Mesodermal cell (in vitro differentiated cells): ENCODE data around the gene DNM3.
"Not testable (repeated sequence)": the region's sequence is repeated elsewhere in the genome, so short reads cannot be mapped to it uniquely, and the experiment has no call there.

Experiments
- H3K27ac ChIP-seq: 2 replicates; pipeline ENCODE4 v1.7.0; 2013; ENCODE audit warnings: mild to moderate bottlenecking, low read depth, low read length, moderate library complexity; ENCODE audit not compliant: severe bottlenecking
- H3K36me3 ChIP-seq: 2 replicates; pipeline ENCODE4 v1.7.1; 2013; ENCODE audit warnings: mild to moderate bottlenecking, low read length, moderate library complexity; ENCODE audit not compliant: control insufficient read depth, insufficient read depth
- H3K4me1 ChIP-seq: one replicate; pipeline ENCODE4 v1.7.1; 2013; ENCODE audit warnings: mild to moderate bottlenecking, low read length; ENCODE audit not compliant: insufficient read depth, control insufficient read depth, poor library complexity, severe bottlenecking
- H3K4me3 ChIP-seq: 2 replicates; pipeline ENCODE4 v1.7.0; 2013; ENCODE audit warnings: low read length, control low read depth, mild to moderate bottlenecking; ENCODE audit not compliant: insufficient read depth, poor library complexity, severe bottlenecking; ENCODE audit errors: extremely low read depth
- H3K9me3 ChIP-seq: 2 replicates; pipeline ENCODE4 v1.7.1; 2013; ENCODE audit warnings: mild to moderate bottlenecking, low read length, moderate library complexity; ENCODE audit not compliant: control insufficient read depth
- WGBS, 2 experiments: methylation state at CpG; one replicate each; pipeline ENCODE4 v1.1.5; 2013; ENCODE audit warnings: missing lambda C conversion rate in 2 of 2; ENCODE audit not compliant: insufficient coverage in 2 of 2; 5-methylcytosine and 5-hydroxymethylcytosine counted together

The DNM3 gene

DNA sequence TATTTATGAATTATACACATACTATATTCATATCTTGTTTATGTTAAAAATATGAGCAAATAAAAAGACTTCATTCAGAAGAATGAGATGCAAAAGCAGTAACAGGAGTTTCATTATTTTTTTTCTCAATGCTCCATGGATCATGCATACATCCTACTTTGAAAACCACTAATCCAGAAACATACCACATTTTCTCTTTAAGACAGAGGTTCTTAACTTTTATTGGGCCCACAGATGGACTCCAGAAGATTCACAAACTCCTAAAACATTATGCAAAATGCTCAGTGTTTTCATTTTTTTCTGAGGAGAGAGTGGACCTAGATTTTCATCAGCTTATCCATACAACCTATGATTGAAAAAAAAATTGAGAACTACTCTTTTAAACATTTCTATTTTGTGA lies 227.8 kb downstream of the DNM3 start:
- Histone ChIP-seq H3K27ac (no peak overlapping the region), H3K4me3 (no peak overlapping the region), H3K9me3 (no peaks in the 10 kb centered on the region), H3K4me1 (no peaks in the 10 kb centered on the region), H3K36me3 (no peaks in the 10 kb centered on the region)

DNA sequence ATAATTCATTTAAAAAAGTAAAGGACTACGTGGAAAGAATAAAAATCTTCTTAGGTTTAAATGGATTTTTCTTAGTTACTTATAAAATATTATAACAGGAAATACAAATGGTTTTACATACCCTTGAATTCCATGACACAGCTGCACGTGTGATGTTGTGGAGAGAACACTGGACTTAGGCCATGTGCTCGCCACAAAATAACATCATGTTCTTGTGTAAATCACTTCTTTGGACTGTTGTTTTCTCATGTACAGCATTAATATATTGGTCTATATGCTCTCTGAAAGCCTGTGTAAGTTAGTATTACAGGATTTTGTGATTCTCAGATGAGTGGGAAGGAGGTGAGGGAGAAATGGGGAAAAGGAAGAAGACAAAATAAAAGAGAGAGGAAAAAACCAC lies 228.2 kb downstream of the DNM3 start:
- Histone ChIP-seq H3K27ac (no peak overlapping the region), H3K4me1 (no peaks in the 10 kb centered on the region), H3K9me3 (no peaks in the 10 kb centered on the region), H3K36me3 (no peaks in the 10 kb centered on the region), H3K4me3 (no peak overlapping the region)
- WGBS, 2 experiments = no CpG with 5 or more reads among the region's 3 CpGs

DNA sequence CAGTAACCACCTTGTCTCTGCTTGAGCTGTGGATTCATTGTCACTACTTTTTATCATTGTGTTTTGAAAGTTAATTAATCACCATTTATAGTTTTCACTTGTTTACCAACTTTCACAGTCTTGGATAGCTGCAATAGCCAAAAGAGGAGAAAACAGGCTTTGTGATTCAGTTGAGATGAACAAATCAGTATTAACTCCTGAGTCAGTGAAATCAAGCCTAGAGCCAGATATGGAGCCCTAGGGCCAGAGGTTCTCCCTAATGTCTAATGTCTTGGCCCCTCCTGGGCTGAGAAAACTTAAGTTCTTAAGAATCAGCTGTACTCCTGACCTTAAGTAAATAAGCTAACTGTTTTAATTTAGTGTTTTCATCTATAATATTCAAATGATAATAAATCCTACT lies 228.8 kb downstream of the DNM3 start:
- Histone ChIP-seq H3K27ac (no peak overlapping the region), H3K4me1 (no peaks in the 10 kb centered on the region), H3K9me3 (no peaks in the 10 kb centered on the region), H3K4me3 (no peak overlapping the region), H3K36me3 (no peaks in the 10 kb centered on the region)

DNA sequence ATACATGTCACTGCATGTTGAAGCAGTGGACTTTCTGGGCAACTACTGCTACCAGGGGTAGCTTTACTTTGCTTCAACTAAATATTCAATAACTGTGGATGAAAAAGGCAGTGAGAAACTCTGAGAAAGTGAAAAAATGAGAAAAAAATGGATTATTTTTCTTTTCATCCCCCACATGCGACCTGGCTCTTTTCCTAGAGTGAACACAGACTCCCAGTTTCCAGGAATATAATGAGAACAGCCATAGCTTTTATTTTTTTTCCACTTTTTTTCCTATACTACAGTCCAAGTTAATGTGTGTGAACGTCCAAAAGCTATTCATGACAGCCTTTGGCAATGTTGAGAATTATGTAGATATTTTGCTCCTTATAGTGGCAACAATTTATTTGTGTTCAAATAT lies 230.4 kb downstream of the DNM3 start:
- Histone ChIP-seq H3K36me3 (no peaks in the 10 kb centered on the region), H3K9me3 (no peaks in the 10 kb centered on the region), H3K4me1 (no peaks in the 10 kb centered on the region), H3K4me3 (no peak overlapping the region), H3K27ac (no peak overlapping the region)
- no CpG with 5 or more reads among the region's 2 CpGs for WGBS, 2 experiments

DNA sequence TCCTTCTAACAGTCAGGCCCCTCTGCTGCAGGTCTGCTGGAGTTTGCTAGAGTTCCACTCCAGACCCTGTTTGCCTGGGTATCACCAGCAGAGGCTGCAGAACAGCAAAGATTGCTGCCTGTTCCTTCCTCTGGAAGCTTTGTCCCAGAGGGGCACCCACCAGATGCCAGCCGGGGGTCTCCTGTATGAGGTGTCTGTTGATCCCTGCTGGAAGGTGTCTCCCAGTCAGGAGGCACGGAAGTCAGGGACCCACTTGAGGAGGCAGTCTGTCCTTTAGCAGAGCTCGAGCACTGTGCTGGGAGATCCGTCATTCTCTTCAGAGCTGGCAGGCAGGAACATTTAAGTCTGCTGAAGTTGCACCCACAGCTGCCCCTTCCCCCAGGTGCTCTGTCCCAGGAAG lies 238.6 kb downstream of the DNM3 start:
- WGBS, 2 experiments = 90 to 96% methylated on average over 4 of the region's 4 CpGs
- H3K27ac ChIP-seq, H3K9me3 ChIP-seq, H3K4me3 ChIP-seq, H3K4me1 ChIP-seq, H3K36me3 ChIP-seq: not testable (repeated sequence)

DNA sequence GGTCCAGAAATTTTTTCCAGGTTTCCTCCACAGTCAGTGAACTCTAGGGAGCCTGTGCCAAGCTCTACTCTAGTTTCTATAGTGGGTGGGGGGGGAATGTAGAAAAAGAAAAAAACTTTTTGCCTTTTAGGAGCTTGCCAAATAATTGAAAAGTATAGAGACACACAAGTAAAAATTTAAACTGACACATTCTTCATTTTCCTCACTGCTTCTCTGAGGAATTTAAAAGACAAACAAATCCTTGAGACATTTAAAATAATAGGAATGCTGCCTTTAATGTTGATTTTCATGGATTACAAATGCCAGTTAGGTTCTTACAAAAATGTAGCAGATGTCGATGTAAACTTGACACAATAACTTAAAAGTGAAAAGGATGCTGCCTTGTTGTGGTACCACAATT lies 241.9 kb downstream of the DNM3 start:
- Histone ChIP-seq H3K36me3 (no peaks in the 10 kb centered on the region), H3K27ac (no peak overlapping the region), H3K4me1 (no peaks in the 10 kb centered on the region), H3K9me3 (no peaks in the 10 kb centered on the region), H3K4me3 (no peak overlapping the region)
- 80% methylated on average over 1 of the region's 1 CpG; no CpG with 5 or more reads in 1 of the 2 experiments for whole genome bisulfite sequencing, 2 experiments

DNA sequence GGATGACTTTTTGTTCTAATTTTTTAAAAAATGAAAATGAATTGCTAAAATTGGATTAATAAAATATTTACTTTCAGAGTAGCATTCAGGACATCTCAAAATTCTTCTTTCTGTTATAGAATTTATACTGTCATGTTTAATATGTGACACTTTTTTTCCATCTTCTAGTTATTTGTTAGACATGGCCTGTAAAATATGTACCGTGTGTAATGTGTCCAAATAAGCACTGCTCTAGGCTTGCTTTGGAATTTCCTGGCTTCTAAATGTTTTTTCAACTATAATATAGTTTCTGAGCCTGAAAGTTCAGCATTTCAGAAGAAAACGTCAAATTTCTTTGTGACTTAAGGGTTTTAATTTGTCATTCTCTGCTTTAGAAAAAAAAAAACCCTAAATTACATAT lies 243.6 kb downstream of the DNM3 start:
- Histone ChIP-seq H3K4me3 (no peak overlapping the region), H3K9me3 (no peaks in the 10 kb centered on the region), H3K4me1 (no peaks in the 10 kb centered on the region), H3K27ac (no peak overlapping the region), H3K36me3 (no peaks in the 10 kb centered on the region)
- WGBS, 2 experiments = no CpG with 5 or more reads among the region's 2 CpGs

DNA sequence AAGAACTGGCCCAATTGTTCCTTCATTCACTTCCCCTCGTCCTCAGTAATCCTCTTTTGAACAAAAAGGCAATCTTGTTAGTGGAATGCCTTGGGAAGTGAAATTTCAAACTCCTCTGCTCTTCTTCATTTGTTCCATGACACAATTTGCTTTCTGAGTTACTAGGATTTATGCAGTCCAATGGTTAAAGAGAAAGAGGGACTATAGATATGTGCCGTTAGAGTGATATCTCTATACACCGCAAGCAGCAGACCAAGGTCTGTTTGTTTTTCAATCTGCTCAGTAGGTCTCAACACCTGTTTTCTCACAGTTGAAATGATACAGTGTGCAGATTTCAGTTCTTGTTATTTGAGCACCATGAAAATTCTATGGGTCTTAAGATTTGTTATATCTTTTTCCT lies 244.0 kb downstream of the DNM3 start:
- no peak overlapping the region for H3K4me3 ChIP-seq
- no peaks in the 10 kb centered on the region for H3K36me3 ChIP-seq
- WGBS, 2 experiments = 89% methylated on average over 3 of the region's 3 CpGs; no CpG with 5 or more reads in 1 of the 2 experiments
- H3K9me3 ChIP-seq = no peaks in the 10 kb centered on the region
- no peaks in the 10 kb centered on the region for H3K4me1 ChIP-seq
- H3K27ac ChIP-seq = no peak overlapping the region

DNA sequence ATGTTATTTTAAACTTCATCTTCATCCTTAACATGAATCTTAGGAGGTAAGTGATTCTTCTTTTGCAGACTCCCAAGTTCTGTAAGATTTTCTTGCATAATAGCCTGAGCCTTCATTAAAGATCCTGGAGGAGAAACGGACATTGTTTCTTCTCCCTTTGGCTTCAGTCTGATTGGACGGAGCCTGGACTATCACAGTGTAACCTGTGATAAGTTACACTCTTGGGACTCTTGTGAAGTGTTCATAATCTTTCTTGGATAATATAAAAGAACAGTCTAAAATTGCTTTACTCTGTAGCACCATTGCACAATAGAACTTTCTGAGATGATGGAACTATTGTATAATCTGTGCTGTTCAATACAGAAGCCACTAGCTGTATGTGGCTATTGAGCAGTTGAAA lies 244.8 kb downstream of the DNM3 start:
- H3K27ac ChIP-seq = no peak overlapping the region
- H3K9me3 ChIP-seq = no peaks in the 10 kb centered on the region
- no peaks in the 10 kb centered on the region for H3K36me3 ChIP-seq
- H3K4me1 ChIP-seq = no peaks in the 10 kb centered on the region
- H3K4me3 ChIP-seq = no peak overlapping the region
- WGBS, 2 experiments = 100% methylated on average over 1 of the region's 2 CpGs

DNA sequence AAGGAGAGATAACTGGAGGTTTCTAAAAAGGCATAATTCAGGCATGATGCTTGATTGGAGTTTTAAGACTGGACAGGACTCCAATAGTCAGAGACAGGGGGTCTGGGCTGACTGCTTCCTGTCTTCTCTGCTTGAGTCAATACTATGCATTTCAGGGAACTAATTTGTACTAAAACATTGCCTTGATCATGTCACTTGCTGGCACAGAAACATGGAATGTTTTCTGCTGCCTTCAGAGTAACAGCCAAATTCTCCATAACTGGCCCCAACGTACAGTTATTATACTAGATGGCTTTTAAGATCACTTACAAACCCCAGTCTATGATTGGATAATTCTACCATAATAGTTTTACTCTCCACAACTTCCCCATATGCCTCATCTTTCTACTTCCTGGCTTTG lies 247.0 kb downstream of the DNM3 start:
- 40 to 90% methylated on average over 1 of the region's 1 CpG for WGBS, 2 experiments
- Histone ChIP-seq H3K36me3 (no peaks in the 10 kb centered on the region), H3K27ac (no peak overlapping the region), H3K4me1 (no peaks in the 10 kb centered on the region), H3K4me3 (no peak overlapping the region), H3K9me3 (no peaks in the 10 kb centered on the region)

DNA sequence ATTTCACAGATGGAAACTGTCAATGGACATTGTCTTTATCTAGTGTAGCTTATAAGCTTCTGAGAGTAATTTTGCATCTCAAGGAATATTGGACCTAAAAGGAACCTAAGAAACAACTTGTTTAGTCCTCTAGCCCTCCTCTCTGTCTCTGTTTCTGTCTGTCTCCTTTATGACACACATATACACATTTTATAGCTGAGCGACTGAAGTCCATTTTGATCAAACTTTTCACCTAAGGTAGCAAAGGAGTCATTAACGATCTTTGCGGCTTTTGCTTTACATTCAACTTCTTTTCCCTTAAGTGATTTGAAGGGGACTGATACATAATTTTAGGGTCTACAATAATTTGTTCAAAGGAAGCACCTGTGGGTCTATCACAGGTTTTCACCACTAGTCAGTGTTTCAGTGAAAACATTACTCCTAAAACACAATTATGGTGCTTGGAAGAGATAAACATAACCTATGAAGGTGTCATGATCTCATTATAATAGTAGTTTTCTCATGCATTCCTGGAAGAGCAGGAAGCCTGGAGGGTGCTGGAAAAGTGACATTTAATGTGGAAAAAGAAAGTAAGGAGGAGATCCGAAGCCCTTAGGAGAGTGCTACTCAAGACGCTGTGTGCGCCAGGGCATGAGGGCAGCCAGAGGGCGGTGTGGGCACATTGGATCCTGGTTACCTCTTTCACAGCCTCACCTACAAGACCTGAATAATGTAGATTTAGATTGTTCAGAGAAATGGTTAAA lies 248.6 kb downstream of the DNM3 start:
- Histone ChIP-seq H3K9me3 (no peaks in the 10 kb centered on the region), H3K27ac (no peak overlapping the region), H3K36me3 (no peaks in the 10 kb centered on the region), H3K4me3 (no peak overlapping the region), H3K4me1 (no peaks in the 10 kb centered on the region)
- 67% methylated on average over 2 of the region's 7 CpGs; no CpG with 5 or more reads in 1 of the 2 experiments for WGBS, 2 experiments
